B cell (primary cell): ENCODE measurements around the gene LAMA3. TPM values are rescaled to one million over a fixed set of nuclear protein-coding genes. Genes with fewer than 3 reads are reported as not detected.

Experiments
- ATAC-seq: fragments of 200-7000 bp; cut with Tn5 transposase; one replicate; pipeline ENCODE4 v1.10.0; 2021; ENCODE audit warnings: low read depth, mild to moderate bottlenecking, moderate number of reproducible peaks, moderate library complexity
- CTCF ChIA-PET: fragments of 350-600 bp; sonication (Branson Sonifier 250); formaldehyde crosslinking; loops from one replicate; lab custom pipeline; 2021; ENCODE audit warnings: antibody characterized with exemption, inconsistent platforms; lab: Charles Lee
- POLR2A ChIA-PET: fragments of 350-600 bp; sonication (Branson Sonifier 250); formaldehyde crosslinking; loops from one replicate; lab custom pipeline; 2021; ENCODE audit warnings: antibody characterized with exemption; lab: Charles Lee
- DNase-seq: peaks from one replicate; pipeline ENCODE4 v3.0.0; 2013
- H2AFZ ChIP-seq: 2 replicates; pipeline ENCODE4 v1.6.1; 2012; ENCODE audit warnings: mild to moderate bottlenecking, low read depth, low read length; ENCODE audit not compliant: insufficient read depth, poor library complexity, severe bottlenecking
- H3K27ac ChIP-seq, 2 donors: 1 replicate in 1 of 2; 2 replicates in 1 of 2; pipeline ENCODE4 v1.5.1; 2012 to 2013; ENCODE audit warnings: low read length in 2 of 2, mild to moderate bottlenecking in 2 of 2, moderate library complexity in 1 of 2
- H3K27me3 ChIP-seq, 4 experiments: fragments of 200-600 bp in 1 of 4; sonication (generic) in 1 of 4; replicated peaks in 1 of 4; 1 replicate in 2 of 4; 2 replicates in 2 of 4; pipeline versions ENCODE4 v1.6.1 to v1.7.0; 2013 to 2016; ENCODE audit warnings: low read length in 3 of 4, mild to moderate bottlenecking in 2 of 4, mixed read lengths in 1 of 4, moderate library complexity in 1 of 4; ENCODE audit not compliant: insufficient read depth in 4 of 4, control insufficient read depth in 3 of 4; ENCODE audit errors: control extremely low read depth in 1 of 4
- H3K36me3 ChIP-seq, 2 experiments: replicated peaks in 1 of 2; 1 replicate in 1 of 2; 2 replicates in 1 of 2; pipeline versions ENCODE4 v1.6.1 to v1.7.1; 2013; ENCODE audit warnings: low read length in 1 of 2; ENCODE audit not compliant: insufficient read depth in 2 of 2, control insufficient read depth in 1 of 2; ENCODE audit errors: control extremely low read depth in 1 of 2, extremely low read depth in 1 of 2
- H3K4me1 ChIP-seq, 2 donors: fragments of 200-600 bp in 1 of 2; sonication (generic) in 1 of 2; 1 replicate in 1 of 2; 2 replicates in 1 of 2; pipeline versions ENCODE4 v1.5.1 to v1.6.1; 2013 to 2017; ENCODE audit warnings: low read length in 2 of 2; ENCODE audit not compliant: control insufficient read depth in 2 of 2, insufficient read depth in 2 of 2
- H3K4me2 ChIP-seq: replicated peaks from 2 replicates; pipeline ENCODE3; 2012; ENCODE audit warnings: mild to moderate bottlenecking, low read depth, low read length; ENCODE audit not compliant: poor library complexity, severe bottlenecking
- H3K4me3 ChIP-seq, 5 experiments: fragments of 200-600 bp in 1 of 5; sonication (generic) in 1 of 5; 1 replicate in 3 of 5; 2 replicates in 2 of 5; pipeline versions ENCODE4 v1.5.1 to v1.7.0; 2011 to 2016; ENCODE audit warnings: low read length in 4 of 5, mild to moderate bottlenecking in 4 of 5, low read depth in 2 of 5, control low read depth in 1 of 5, moderate library complexity in 1 of 5; ENCODE audit not compliant: insufficient read depth in 1 of 5; ENCODE audit errors: control extremely low read depth in 1 of 5, extremely low read depth in 1 of 5
- H3K79me2 ChIP-seq: fragments of 200-600 bp; sonication (generic); one replicate; pipeline ENCODE4 v1.6.0; 2016; ENCODE audit warnings: low read length; ENCODE audit not compliant: control insufficient read depth, insufficient read depth
- H3K9ac ChIP-seq: fragments of 200-600 bp; sonication (generic); 2 replicates; pipeline ENCODE4 v1.6.1; 2017; ENCODE audit warnings: mild to moderate bottlenecking, low read length, moderate library complexity
- H3K9me3 ChIP-seq, 3 donors: one replicate each; pipeline versions ENCODE4 v1.6.1 to v1.7.1; 2013; ENCODE audit warnings: low read length in 2 of 3; ENCODE audit not compliant: control insufficient read depth in 2 of 3, insufficient read depth in 1 of 3; ENCODE audit errors: control extremely low read depth in 1 of 3
- H4K20me1 ChIP-seq: 2 replicates; pipeline ENCODE4 v1.6.0; 2012; ENCODE audit warnings: mild to moderate bottlenecking, low read length; ENCODE audit not compliant: insufficient read depth, control insufficient read depth, poor library complexity, severe bottlenecking
- H3K27ac Mint-ChIP-seq: one replicate; pipeline ENCODE4 v1.8.0; 2021; ENCODE audit warnings: mixed read lengths
- H3K27me3 Mint-ChIP-seq: one replicate; pipeline ENCODE4 v1.8.0; 2021; ENCODE audit warnings: mixed read lengths
- H3K4me1 Mint-ChIP-seq: one replicate; pipeline ENCODE4 v1.8.0; 2021; ENCODE audit warnings: mixed read lengths
- H3K4me3 Mint-ChIP-seq: one replicate; pipeline ENCODE4 v1.8.0; 2021; ENCODE audit warnings: mixed read lengths
- H3K9me3 Mint-ChIP-seq: one replicate; pipeline ENCODE4 v1.8.0; 2022; ENCODE audit warnings: mixed read lengths; ENCODE audit not compliant: insufficient read depth
- CTCF ChIP-seq: fragments of 200-600 bp; IDR thresholded peaks from one replicate; pipeline ENCODE4 v1.8.0; 2022; ENCODE audit warnings: antibody characterized with exemption, mild to moderate bottlenecking
- EZH2 ChIP-seq: IDR thresholded peaks from 2 replicates; pipeline ENCODE4 v1.6.1; 2012; ENCODE audit warnings: borderline replicate concordance, low read depth, mild to moderate bottlenecking, moderate library complexity, low read length; ENCODE audit not compliant: insufficient read depth, poor library complexity, severe bottlenecking
- WGBS: methylation state at CpG from one replicate; pipeline ENCODE4 v1.1.5; 2013; ENCODE audit warnings: missing lambda C conversion rate; ENCODE audit not compliant: insufficient coverage; 5-methylcytosine and 5-hydroxymethylcytosine counted together
- intact Hi-C: fragments of 100-400 bp; cut with micrococcal nuclease; formaldehyde crosslinking; loops from one replicate; pipeline ENCODE4 v1.10.0; 2022
- polyA plus RNA-seq: library from polyadenylated mRNA; depleted of rRNA; stranded (reverse); fragments of >200 nt; gene quantifications from 2 replicates; pipeline ENCODE4 v1.2.3, GENCODE V29; 2012
- total RNA-seq, 2 donors: library from RNA; stranded (reverse); fragments of 120-200 nt in 1 of 2; gene quantifications; 1 replicate in 1 of 2; 2 replicates in 1 of 2; pipeline versions ENCODE4 v1.2.3 to v1.2.4, GENCODE V29; 2013 to 2022

The LAMA3 gene
- total and polyA plus RNA-seq, 2 donors (not counting 1 experiment from before 2014, with no cell fraction given) = 0.03 to 0.32 TPM

- no peak overlapping the region for H3K27ac Mint-ChIP-seq
- Histone ChIP-seq H3K9ac (no peak overlapping the region), H3K9me3 (peaks cover 0 to 4% (median 2%) of the 10 kb centered on the region in 3 donors), H3K27me3 (peaks cover 0 to 18% (median 1%) of the 10 kb centered on the region in 4 experiments), H3K79me2 (no peaks in the 10 kb centered on the region), H3K4me2 (no peak overlapping the region), H3K4me1 (no peaks in the 10 kb centered on the region), H3K27ac (no peak overlapping the region), H3K36me3 (no peaks in the 10 kb centered on the region), H2AFZ (no peak overlapping the region), H3K4me3 (no peak overlapping the region), H4K20me1 (no peaks in the 10 kb centered on the region)
- no peaks in the 10 kb centered on the region for H3K9me3 Mint-ChIP-seq
- CTCF ChIA-PET = no interaction called here
- ATAC-seq (no peak), DNase-seq (no peak)
- intact Hi-C loops = no loop called here
- WGBS = 93% methylated on average over 3 of the region's 3 CpGs
- POLR2A ChIA-PET = no interaction called here
- no peak overlapping the region for H3K4me3 Mint-ChIP-seq
- no peaks in the 10 kb centered on the region for H3K4me1 Mint-ChIP-seq
- no peak for TF ChIP-seq CTCF
- no peak for TF ChIP-seq EZH2
- peaks cover 43% of the 10 kb centered on the region for H3K27me3 Mint-ChIP-seq
Observed at GRCh38 chr18:23683155-23683554, 6.1 kb upstream of the LAMA3 start.

GRCh38 chr18:23683671-23684070, 5.6 kb upstream of the LAMA3 start:
- H4K20me1 ChIP-seq = no peaks in the 10 kb centered on the region
- Mint-ChIP-seq H3K4me3 (no peak overlapping the region), H3K27me3 (peaks cover 45% of the 10 kb centered on the region), H3K9me3 (no peaks in the 10 kb centered on the region), H3K27ac (no peak overlapping the region), H3K4me1 (no peaks in the 10 kb centered on the region)
- intact Hi-C loops = no loop called here
- ATAC-seq (no peak), DNase-seq (no peak)
- no peak overlapping the region for H3K27ac ChIP-seq
- no peak overlapping the region for H3K9ac ChIP-seq
- no peak for TF ChIP-seq EZH2
- TF ChIP-seq CTCF = no peak
- WGBS = 100% methylated on average over 1 of the region's 3 CpGs
- no peaks in the 10 kb centered on the region for H3K36me3 ChIP-seq
- no peak overlapping the region for H2AFZ ChIP-seq
- CTCF ChIA-PET = no interaction called here
- H3K4me2 ChIP-seq = no peak overlapping the region
- H3K9me3 ChIP-seq = peaks cover 0 to 4% (median 2%) of the 10 kb centered on the region in 3 donors
- H3K4me1 ChIP-seq = peaks cover 0 to under 1% of the 10 kb centered on the region in 2 donors
- no peak overlapping the region for H3K4me3 ChIP-seq
- H3K27me3 ChIP-seq = peaks cover 0 to 20% (median 6%) of the 10 kb centered on the region in 4 experiments
- POLR2A ChIA-PET = no interaction called here
- no peaks in the 10 kb centered on the region for H3K79me2 ChIP-seq
